Mesenchymal stem cell (in vitro differentiated cells and primary cell): ENCODE results near the gene TKTL1.
A peak's percentile ranks its signal among the peaks of the same experiment; 100 is the strongest.
"Not testable (repeated sequence)": the region's sequence is repeated elsewhere in the genome, so short reads cannot be mapped to it uniquely, and the experiment has no call there.

Experiments
- DNase-seq: peaks from one replicate; pipeline ENCODE4 v3.0.0-alpha.2; 2013
- H2AFZ ChIP-seq: one replicate; pipeline ENCODE4 v1.6.1; 2013; ENCODE audit warnings: low read depth, mild to moderate bottlenecking, control low read depth, inconsistent platforms, low read length, moderate library complexity
- H2AK5ac ChIP-seq: 2 replicates; pipeline ENCODE4 v1.6.1; 2013; ENCODE audit warnings: low read length, moderate library complexity, mild to moderate bottlenecking, inconsistent platforms; ENCODE audit not compliant: severe bottlenecking
- H2BK120ac ChIP-seq: one replicate; pipeline ENCODE4 v1.6.1; 2013; ENCODE audit warnings: low read depth, mild to moderate bottlenecking, inconsistent platforms, low read length, moderate library complexity
- H2BK12ac ChIP-seq, 2 experiments: one replicate each; pipeline ENCODE4 v1.6.1; 2013; ENCODE audit warnings: inconsistent platforms in 2 of 2, low read length in 2 of 2, mild to moderate bottlenecking in 2 of 2, moderate library complexity in 2 of 2, control low read depth in 1 of 2
- H2BK15ac ChIP-seq: one replicate; pipeline ENCODE4 v1.6.1; 2013; ENCODE audit warnings: mild to moderate bottlenecking, low read depth, inconsistent platforms; ENCODE audit not compliant: poor library complexity, severe bottlenecking
- H2BK5ac ChIP-seq: 2 replicates; pipeline ENCODE4 v1.6.1; 2013; ENCODE audit warnings: low read depth, mild to moderate bottlenecking, low read length, control low read depth, inconsistent platforms; ENCODE audit not compliant: poor library complexity, severe bottlenecking
- H3K14ac ChIP-seq, 2 experiments: one replicate each; pipeline ENCODE4 v1.6.1; 2013; ENCODE audit warnings: inconsistent platforms in 2 of 2, low read length in 2 of 2, control low read depth in 1 of 2, mild to moderate bottlenecking in 1 of 2, moderate library complexity in 1 of 2
- H3K18ac ChIP-seq, 2 experiments: one replicate each; pipeline ENCODE4 v1.6.1; 2013; ENCODE audit warnings: inconsistent platforms in 2 of 2, low read length in 2 of 2, control low read depth in 1 of 2, low read depth in 1 of 2, mild to moderate bottlenecking in 1 of 2
- H3K23ac ChIP-seq, 2 experiments: one replicate each; pipeline ENCODE4 v1.6.1; 2013; ENCODE audit warnings: inconsistent platforms in 2 of 2, low read length in 2 of 2, mild to moderate bottlenecking in 2 of 2, moderate library complexity in 2 of 2, control low read depth in 1 of 2
- H3K27ac ChIP-seq: 2 replicates; pipeline ENCODE4 v1.5.1; 2013; ENCODE audit warnings: mild to moderate bottlenecking, moderate library complexity, low read length, control low read depth, inconsistent platforms; ENCODE audit not compliant: poor library complexity, severe bottlenecking
- H3K27me3 ChIP-seq, 2 experiments: 2 replicates each; pipeline versions ENCODE4 v1.6.1 to v1.7.0; 2013; ENCODE audit warnings: low read length in 2 of 2, mild to moderate bottlenecking in 2 of 2, moderate library complexity in 2 of 2, control low read depth in 1 of 2, inconsistent platforms in 1 of 2; ENCODE audit not compliant: control insufficient read depth in 1 of 2, insufficient read depth in 1 of 2
- H3K36me3 ChIP-seq, 2 experiments: 2 replicates each; pipeline versions ENCODE4 v1.6.1 to v1.7.0; 2013; ENCODE audit warnings: low read length in 2 of 2, control low read depth in 1 of 2, inconsistent platforms in 1 of 2, low read depth in 1 of 2, mild to moderate bottlenecking in 1 of 2; ENCODE audit not compliant: insufficient read depth in 2 of 2, control insufficient read depth in 1 of 2
- H3K4ac ChIP-seq, 2 experiments: one replicate each; pipeline ENCODE4 v1.6.1; 2013; ENCODE audit warnings: inconsistent platforms in 2 of 2, low read length in 2 of 2, mild to moderate bottlenecking in 2 of 2, moderate library complexity in 2 of 2, control low read depth in 1 of 2, low read depth in 1 of 2
- H3K4me1 ChIP-seq: 2 replicates; pipeline ENCODE4 v1.6.1; 2013; ENCODE audit warnings: low read depth, low read length, control low read depth; ENCODE audit not compliant: control insufficient read depth, insufficient read depth
- H3K4me2 ChIP-seq: 2 replicates; pipeline ENCODE4 v1.6.1; 2013; ENCODE audit warnings: low read length, mild to moderate bottlenecking, inconsistent platforms; ENCODE audit not compliant: poor library complexity, severe bottlenecking
- H3K4me3 ChIP-seq, 2 experiments: 2 replicates each; pipeline versions ENCODE4 v1.5.1 to v1.7.0; 2013; ENCODE audit warnings: low read length in 2 of 2, mild to moderate bottlenecking in 2 of 2, control low read depth in 1 of 2, low read depth in 1 of 2; ENCODE audit not compliant: insufficient read depth in 1 of 2
- H3K79me1 ChIP-seq: replicated peaks from 2 replicates; pipeline ENCODE4 v1.6.1; 2013; ENCODE audit warnings: mild to moderate bottlenecking, control low read depth, low read length, inconsistent platforms; ENCODE audit not compliant: poor library complexity, severe bottlenecking
- H3K9ac ChIP-seq: 2 replicates; pipeline ENCODE4 v1.7.0; 2013; ENCODE audit warnings: mild to moderate bottlenecking, low read length, moderate library complexity
- H3K9me3 ChIP-seq: 2 replicates; pipeline ENCODE4 v1.7.0; 2013; ENCODE audit warnings: mild to moderate bottlenecking, low read length; ENCODE audit not compliant: control insufficient read depth
- H4K8ac ChIP-seq: one replicate; pipeline ENCODE4 v1.6.1; 2013; ENCODE audit warnings: inconsistent platforms, mild to moderate bottlenecking, low read length, moderate library complexity
- H4K91ac ChIP-seq: one replicate; pipeline ENCODE4 v1.6.1; 2013; ENCODE audit warnings: mild to moderate bottlenecking, low read length, inconsistent platforms
- WGBS: methylation state at CpG from one replicate; pipeline ENCODE4 v1.1.7; 2013; ENCODE audit warnings: mixed read lengths; 5-methylcytosine and 5-hydroxymethylcytosine counted together

The TKTL1 gene

GRCh38 chrX:154343620-154344019 is 48.0 kb downstream of the TKTL1 start:
- not testable (repeated sequence) for H3K4me2 ChIP-seq, H3K14ac ChIP-seq, H2BK15ac ChIP-seq, H4K8ac ChIP-seq, H3K27me3 ChIP-seq, H2AFZ ChIP-seq, H4K91ac ChIP-seq, H2BK5ac ChIP-seq, H3K4me3 ChIP-seq, H3K9ac ChIP-seq, DNase-seq, H3K4me1 ChIP-seq, H3K4ac ChIP-seq, H3K23ac ChIP-seq, H3K27ac ChIP-seq, H2BK12ac ChIP-seq, H2AK5ac ChIP-seq, H3K79me1 ChIP-seq, H3K18ac ChIP-seq, H3K9me3 ChIP-seq, H2BK120ac ChIP-seq
- no CpG with 5 or more reads among the region's 20 CpGs for WGBS
- peaks cover 4 to 12% of the 10 kb centered on the region in 2 experiments for H3K36me3 ChIP-seq

- Histone ChIP-seq H3K14ac (no peak overlapping the region), H2BK15ac (no peak overlapping the region), H2AFZ (no peak overlapping the region), H4K8ac (no peak overlapping the region), H2BK120ac (no peak overlapping the region), H3K27ac (no peak overlapping the region), H3K79me1 (no peaks in the 10 kb centered on the region), H3K18ac (no peak overlapping the region), H3K4ac (no peak overlapping the region), H2BK5ac (no peak overlapping the region), H3K4me1 (peaks cover 18% of the 10 kb centered on the region), H4K91ac (no peak overlapping the region), H3K4me2 (no peak overlapping the region), H3K9ac (no peak overlapping the region), H3K27me3 (no peaks in the 10 kb centered on the region), H3K23ac (no peak overlapping the region), H3K36me3 (peaks cover 49 to 57% of the 10 kb centered on the region in 2 experiments), H3K4me3 (no peak overlapping the region), H3K9me3 (no peaks in the 10 kb centered on the region), H2AK5ac (no peak overlapping the region), H2BK12ac (no peak overlapping the region)
- no peak for DNase-seq
- WGBS = 56% methylated on average over 4 of the region's 7 CpGs
Observed at GRCh38 chrX:154348114-154348531, 52.5 kb downstream of the TKTL1 start.

GRCh38 chrX:154348646-154349358 is 53.2 kb downstream of the TKTL1 start:
- Histone ChIP-seq H2BK120ac (no peak overlapping the region), H4K8ac (no peak overlapping the region), H2AFZ (no peak overlapping the region), H2BK5ac (no peak overlapping the region), H4K91ac (peak overlapping the region; percentile 15), H3K27ac (peak overlapping the region; percentile 20), H2AK5ac (no peak overlapping the region), H2BK12ac (no peak overlapping the region), H3K4me2 (no peak overlapping the region), H3K4ac (no peak overlapping the region), H3K23ac (no peak overlapping the region), H3K27me3 (no peaks in the 10 kb centered on the region), H3K79me1 (no peaks in the 10 kb centered on the region), H3K36me3 (peaks cover 55 to 64% of the 10 kb centered on the region in 2 experiments), H2BK15ac (no peak overlapping the region), H3K4me3 (no peak overlapping the region), H3K9me3 (no peaks in the 10 kb centered on the region), H3K14ac (no peak overlapping the region), H3K18ac (no peak overlapping the region), H3K4me1 (peaks cover 20% of the 10 kb centered on the region), H3K9ac (no peak overlapping the region)
- WGBS = 92% methylated on average over 13 of the region's 24 CpGs
- DNase-seq = no peak

GRCh38 chrX:154349359-154349935 is 53.9 kb downstream of the TKTL1 start:
- no peak overlapping the region for H3K4ac ChIP-seq
- no peak overlapping the region for H3K4me2 ChIP-seq
- no peak overlapping the region for H4K8ac ChIP-seq
- H3K79me1 ChIP-seq = no peaks in the 10 kb centered on the region
- no peak overlapping the region for H3K23ac ChIP-seq
- H2BK5ac ChIP-seq = no peak overlapping the region
- no peak overlapping the region for H2BK12ac ChIP-seq
- peaks cover 62 to 70% of the 10 kb centered on the region in 2 experiments for H3K36me3 ChIP-seq
- H4K91ac ChIP-seq = no peak overlapping the region
- no peak overlapping the region for H2BK15ac ChIP-seq
- H3K4me1 ChIP-seq = peaks cover 21% of the 10 kb centered on the region
- H3K14ac ChIP-seq = no peak overlapping the region
- no peak overlapping the region for H2AFZ ChIP-seq
- DNase-seq = no peak
- WGBS = 85% methylated on average over 18 of the region's 19 CpGs
- H3K4me3 ChIP-seq = no peak overlapping the region
- H3K9ac ChIP-seq = no peak overlapping the region
- H3K27me3 ChIP-seq = no peaks in the 10 kb centered on the region
- H3K27ac ChIP-seq = no peak overlapping the region
- H3K18ac ChIP-seq = no peak overlapping the region
- no peak overlapping the region for H2BK120ac ChIP-seq
- H2AK5ac ChIP-seq = no peak overlapping the region
- no peaks in the 10 kb centered on the region for H3K9me3 ChIP-seq
